SK-N-SH (cell line): Measurements from ENCODE around the gene STXBP1. TPM values are rescaled to one million over a fixed set of nuclear protein-coding genes. Genes with fewer than 3 reads are reported as not detected.

ENCODE experiments used
- CTCF ChIA-PET: fragments of 300-600, 350-600 bp; formaldehyde crosslinking; extraction: SDS; loops from one replicate; lab custom pipeline; 2021; lab: Yijun Ruan, JAX
- POLR2A ChIA-PET: fragments of 350-600 bp; sonication (Branson Sonifier 250); formaldehyde crosslinking; extraction: SDS; loops from one replicate; lab custom pipeline; 2020; ENCODE audit warnings: antibody characterized with exemption, inconsistent platforms; lab: Yijun Ruan, JAX
- DNase-seq: peaks from one replicate; pipeline ENCODE4 v3.0.0; 2012
- H2AFZ ChIP-seq: fragments of 200-600 bp; sonication (generic); 2 replicates; pipeline ENCODE4 v1.8.1; 2016; ENCODE audit warnings: antibody characterized with exemption, mild to moderate bottlenecking, low read depth
- H3F3A ChIP-seq: fragments of 200-600 bp; sonication (generic); replicated peaks from 2 replicates; pipeline ENCODE3; 2016; ENCODE audit warnings: antibody characterized with exemption, mild to moderate bottlenecking; ENCODE audit not compliant: insufficient read depth
- H3K27ac ChIP-seq, 2 experiments: fragments of 200-500 bp in 1 of 2; fragments of 200-600 bp in 1 of 2; sonication (Bioruptor generic) in 1 of 2; sonication (generic), shearing (Covaris generic) in 1 of 2; 2 replicates each; pipeline versions ENCODE4 v1.5.1 to v1.6.1; 2014 to 2016; ENCODE audit warnings: low read depth in 2 of 2, inconsistent platforms in 1 of 2, low read length in 1 of 2, mild to moderate bottlenecking in 1 of 2, mixed read lengths in 1 of 2
- H3K27me3 ChIP-seq: fragments of 200-600 bp; sonication (generic), shearing (Covaris generic); 2 replicates; pipeline ENCODE4 v1.6.1; 2016; ENCODE audit warnings: mixed run types; ENCODE audit not compliant: insufficient read depth
- H3K36me3 ChIP-seq, 2 experiments: fragments of 200-500 bp in 1 of 2; fragments of 200-600 bp in 1 of 2; sonication (Bioruptor generic) in 1 of 2; sonication (generic) in 1 of 2; replicated peaks in 1 of 2; 2 replicates each; pipeline versions ENCODE3 to v1.5.1; 2014 to 2016; ENCODE audit warnings: low read length in 1 of 2, mild to moderate bottlenecking in 1 of 2; ENCODE audit not compliant: insufficient read depth in 2 of 2, control insufficient read depth in 1 of 2
- H3K4me1 ChIP-seq, 2 experiments: fragments of 200-500 bp in 1 of 2; fragments of 200-600 bp in 1 of 2; sonication (Bioruptor generic) in 1 of 2; sonication (generic), shearing (Covaris generic) in 1 of 2; 2 replicates each; pipeline versions ENCODE4 v1.5.1 to v1.6.1; 2014 to 2016; ENCODE audit warnings: low read depth in 1 of 2, low read length in 1 of 2, mixed run types in 1 of 2; ENCODE audit not compliant: insufficient read depth in 2 of 2, control insufficient read depth in 1 of 2
- H3K4me2 ChIP-seq: fragments of 200-600 bp; sonication (generic), shearing (Covaris generic); 2 replicates; pipeline ENCODE4 v1.6.1; 2017; ENCODE audit warnings: mixed run types
- H3K4me3 ChIP-seq, 2 experiments: fragments of 200-500 bp in 1 of 2; fragments of 200-600 bp in 1 of 2; sonication (Bioruptor generic) in 1 of 2; sonication (generic), shearing (Covaris generic) in 1 of 2; 2 replicates each; pipeline versions ENCODE4 v1.5.1 to v1.8.1; 2014 to 2016; ENCODE audit warnings: low read depth in 2 of 2, inconsistent platforms in 1 of 2, low read length in 1 of 2, mild to moderate bottlenecking in 1 of 2, mixed read lengths in 1 of 2, moderate library complexity in 1 of 2
- H3K79me2 ChIP-seq: fragments of 200-600 bp; sonication (generic); 2 replicates; pipeline ENCODE4 v1.8.1; 2017; ENCODE audit warnings: mild to moderate bottlenecking; ENCODE audit not compliant: insufficient read depth
- H3K9ac ChIP-seq: fragments of 200-600 bp; sonication (generic); 2 replicates; pipeline ENCODE4 v1.6.1; 2017; ENCODE audit warnings: mixed run types
- H3K9me2 ChIP-seq: fragments of 200-600 bp; sonication (generic); 2 replicates; pipeline ENCODE4 v1.6.1; 2017; ENCODE audit warnings: mixed run types
- H3K9me3 ChIP-seq: fragments of 200-600 bp; sonication (generic); 2 replicates; pipeline ENCODE4 v1.6.1; 2017; ENCODE audit warnings: mixed run types, mild to moderate bottlenecking, moderate library complexity
- H4K20me1 ChIP-seq: fragments of 200-600 bp; sonication (generic); 2 replicates; pipeline ENCODE4 v1.6.1; 2017; ENCODE audit warnings: mild to moderate bottlenecking, mixed run types; ENCODE audit not compliant: insufficient read depth
- CHD2 ChIP-seq: fragments of 150-350 bp; IDR thresholded peaks from 2 replicates; pipeline ENCODE4 v1.6.1; 2018; ENCODE audit warnings: low read length; ENCODE audit not compliant: partially characterized antibody
- EP300 ChIP-seq, 2 experiments: IDR thresholded peaks; 2 replicates each; pipeline versions ENCODE4 v1.4.0 to v1.6.1; 2012; ENCODE audit warnings: borderline replicate concordance in 1 of 2, low read depth in 1 of 2, low read length in 1 of 2
- EZH2phosphoT487 ChIP-seq: fragments of 200-600 bp; sonication (generic); IDR thresholded peaks from 2 replicates; pipeline ENCODE4 v1.6.1; 2017; ENCODE audit warnings: low read depth, mixed run types, mild to moderate bottlenecking, antibody characterized with exemption, moderate library complexity, borderline replicate concordance
- FOSL2 ChIP-seq: IDR thresholded peaks from 2 replicates; pipeline ENCODE4 v1.4.0; 2012; ENCODE audit warnings: low read depth, mild to moderate bottlenecking, moderate library complexity, borderline replicate concordance
- FOXJ3 ChIP-seq: sonication (generic); formaldehyde crosslinking; IDR thresholded peaks from 2 replicates; pipeline ENCODE4 v1.5.1; 2020; ENCODE audit warnings: mild to moderate bottlenecking, missing genetic modification reagents
- GABPA ChIP-seq: IDR thresholded peaks from 2 replicates; pipeline ENCODE4 v1.4.0; 2012; ENCODE audit warnings: low read depth, mild to moderate bottlenecking
- GATA2 ChIP-seq: sonication (generic); formaldehyde crosslinking; IDR thresholded peaks from 2 replicates; pipeline ENCODE4 v1.5.0; 2020; ENCODE audit warnings: mild to moderate bottlenecking, missing genetic modification reagents
- PBX3 ChIP-seq: IDR thresholded peaks from 2 replicates; pipeline ENCODE4; 2012
- POLR2AphosphoS5 ChIP-seq: IDR thresholded peaks from 2 replicates; pipeline ENCODE4 v1.6.1; 2012; ENCODE audit warnings: low read depth, low read length
- RAD21 ChIP-seq: IDR thresholded peaks from 2 replicates; pipeline ENCODE4 v1.6.1; 2012; ENCODE audit warnings: mild to moderate bottlenecking, low read length
- REST ChIP-seq: IDR thresholded peaks from 2 replicates; pipeline ENCODE4 v1.6.1; 2012; ENCODE audit warnings: mild to moderate bottlenecking, low read depth, low read length, moderate library complexity
- RFX5 ChIP-seq: IDR thresholded peaks from 2 replicates; pipeline ENCODE4 v1.6.1; 2012; ENCODE audit warnings: mild to moderate bottlenecking, improper control_type of control experiment, low read length
- RXRA ChIP-seq: IDR thresholded peaks from 2 replicates; pipeline ENCODE4 v1.4.0; 2012; ENCODE audit warnings: low read depth, mild to moderate bottlenecking, borderline replicate concordance
- SIN3A ChIP-seq: IDR thresholded peaks from 2 replicates; pipeline ENCODE4 v1.6.1; 2012; ENCODE audit warnings: low read depth, mild to moderate bottlenecking, low read length, moderate library complexity, borderline replicate concordance
- SMC3 ChIP-seq: IDR thresholded peaks from 2 replicates; pipeline ENCODE4 v1.6.1; 2012; ENCODE audit warnings: low read depth, low read length, improper control_type of control experiment
- TAF1 ChIP-seq: IDR thresholded peaks from 2 replicates; pipeline ENCODE4 v1.6.1; 2012; ENCODE audit warnings: low read depth, mild to moderate bottlenecking, low read length, moderate library complexity, borderline replicate concordance
- TEAD4 ChIP-seq: IDR thresholded peaks from 2 replicates; pipeline ENCODE4 v1.4.0; 2012; ENCODE audit warnings: mild to moderate bottlenecking, borderline replicate concordance; ENCODE audit not compliant: insufficient read depth
- USF1 ChIP-seq: IDR thresholded peaks from 2 replicates; pipeline ENCODE4 v1.4.0; 2012; ENCODE audit warnings: low read depth, borderline replicate concordance
- ZBTB33 ChIP-seq: IDR thresholded peaks from 2 replicates; pipeline ENCODE4 v1.4.0; 2012; ENCODE audit warnings: low read depth, borderline replicate concordance
- WGBS: methylation state at CpG from one replicate; pipeline ENCODE4 v1.1.6; 2017; ENCODE audit warnings: low lambda C conversion rate; 5-methylcytosine and 5-hydroxymethylcytosine counted together
- polyA plus RNA-seq, 3 experiments: library from polyadenylated mRNA; depleted of rRNA; stranded (reverse); fragments of >200 nt; gene quantifications; 2 replicates each; pipeline ENCODE4 v1.2.3, GENCODE V29; 2012

The STXBP1 gene
- polyA plus RNA-seq, 1 of the 3 experiments (the other 2 are of a cell fraction), result 44.3 TPM

GRCh38 chr9:127721391-127721821 lies 109.3 kb downstream of the STXBP1 start:
- WGBS, result 88% methylated on average over 3 of the region's 11 CpGs
- no peak overlapping the region for H3K27ac ChIP-seq
- TF ChIP-seq PBX3 (no peak), TEAD4 (no peak), ZBTB33 (no peak), RXRA (no peak), GATA2 (CRISPR knock-in tag) (no peak), USF1 (no peak), RAD21 (no peak), EP300 (IDR thresholded peaks at IDR 0.05; ENCODE audit: borderline replicate concordance in 1 of 2, low read depth in 1 of 2, low read length in 1 of 2) (no peak), FOXJ3 (CRISPR knock-in tag) (no peak), EZH2phosphoT487 (no peak), POLR2AphosphoS5 (no peak), REST (no peak), FOSL2 (no peak), CHD2 (no peak), TAF1 (no peak), GABPA (no peak), SMC3 (no peak), SIN3A (no peak), RFX5 (no peak)
- no peak overlapping the region for H3K9ac ChIP-seq
- H4K20me1 ChIP-seq, result no peaks in the 10 kb centered on the region
- H3K9me3 ChIP-seq, result no peaks in the 10 kb centered on the region
- no peaks in the 10 kb centered on the region for H3K36me3 ChIP-seq
- no peak for DNase-seq
- ChIA-PET POLR2A (interaction anchor here (1.0 kb wide), 1 partner anchor 13 kb away, joined by 3 read pairs; no protein-coding TSS in a partner anchor), CTCF (interaction anchor here (2.4 kb wide), 1 partner anchor 13 kb away, joined by 17 read pairs; the partner anchor contains the start of gene TOR2A)
- H2AFZ ChIP-seq, result no peak overlapping the region
- no peaks in the 10 kb centered on the region for H3K9me2 ChIP-seq
- H3K27me3 ChIP-seq, result no peaks in the 10 kb centered on the region
- no peak overlapping the region for H3K4me3 ChIP-seq
- peaks cover 0 to 10% of the 10 kb centered on the region in 2 experiments; a peak in 1 of 4 replicates for H3K4me1 ChIP-seq
- no peaks in the 10 kb centered on the region for H3K79me2 ChIP-seq
- H3F3A ChIP-seq, result peaks cover 3% of the 10 kb centered on the region
- no peak overlapping the region for H3K4me2 ChIP-seq
